NT2/D1 (cell line): ENCODE measurements around the gene UBE4B.

Experiments
- YY1 ChIP-seq: IDR thresholded peaks from 2 replicates; pipeline ENCODE4 v1.6.1; 2011; ENCODE audit not compliant: insufficient read length, insufficient read depth
- ZNF274 ChIP-seq: IDR thresholded peaks from 2 replicates; pipeline ENCODE4 v1.6.1; 2011; ENCODE audit warnings: mild to moderate bottlenecking, low read depth, low read length

DNA sequence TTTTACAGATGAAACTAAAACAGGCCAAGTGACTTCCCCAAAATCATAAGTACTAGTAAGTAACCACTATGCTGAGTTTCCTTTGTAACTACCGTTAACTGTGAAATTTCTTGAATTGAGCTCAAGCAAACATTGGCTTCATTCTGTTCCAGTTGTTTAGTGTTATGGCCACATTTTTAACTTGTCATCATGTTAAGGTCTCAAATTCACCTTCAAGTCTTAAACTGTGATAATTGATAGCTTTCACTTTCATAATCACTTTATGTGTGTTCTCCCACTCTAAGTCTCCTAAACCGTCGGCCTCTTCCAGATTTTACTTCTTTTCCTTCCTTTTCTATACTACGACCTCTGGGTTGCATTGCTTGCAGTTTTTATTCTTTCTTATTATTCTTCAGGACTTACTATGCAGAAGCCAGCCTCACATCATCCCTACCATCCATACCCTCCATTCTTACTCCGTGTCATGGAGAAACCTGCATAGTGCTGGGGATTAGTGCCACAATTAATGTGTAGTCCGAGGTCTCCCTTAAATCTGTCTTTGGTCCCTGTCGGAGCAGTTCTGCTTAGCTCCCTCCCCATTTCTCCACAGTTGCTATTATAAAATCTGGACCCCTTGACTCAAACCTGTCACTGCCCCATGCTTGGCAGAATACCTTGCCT lies 183.5 kb downstream of the UBE4B start:
- no peak for TF ChIP-seq ZNF274
- no peak for TF ChIP-seq YY1
